DMS79 (cell line): ENCODE results near the gene CACNA1A.
A peak's percentile ranks its signal among the peaks of the same experiment; 100 is the strongest.

Experiments
- DNase-seq: peaks from one replicate; lab custom pipeline; 2025; lab: John Stamatoyannopoulos, UW

Gene CACNA1A

GRCh38 chr19:13163609-13164342 is 342.5 kb downstream of the CACNA1A start:
- peak; percentile 60 for DNase-seq

- DNase-seq, result peak; percentile 97
These were observed 343.3 kb downstream of the CACNA1A start for GRCh38 chr19:13162724-13163608.

GRCh38 chr19:13160557-13160956 is 345.7 kb downstream of the CACNA1A start:
- DNase-seq, result no peak

GRCh38 chr19:13159713-13160112 is 346.6 kb downstream of the CACNA1A start:
- no peak for DNase-seq
